GM12864 (cell line): Measurements from ENCODE around the gene LDLRAD4.

Experiments
- DNase-seq: peaks from one replicate; pipeline ENCODE4 v3.0.0-alpha.2; 2011; ENCODE audit warnings: low read depth
- H3K4me3 ChIP-seq: 2 replicates; pipeline ENCODE4 v1.5.1; 2011; ENCODE audit warnings: mild to moderate bottlenecking, low read depth, low read length, control low read depth
- TF ChIP-seq, protein P1 (sequence below): IDR thresholded peaks from 2 replicates; pipeline ENCODE4 v1.5.1; 2011; ENCODE audit warnings: low read depth, mild to moderate bottlenecking, moderate library complexity, low read length, control low read depth, inconsistent platforms; ENCODE audit errors: missing control alignments

The LDLRAD4 gene

DNA sequence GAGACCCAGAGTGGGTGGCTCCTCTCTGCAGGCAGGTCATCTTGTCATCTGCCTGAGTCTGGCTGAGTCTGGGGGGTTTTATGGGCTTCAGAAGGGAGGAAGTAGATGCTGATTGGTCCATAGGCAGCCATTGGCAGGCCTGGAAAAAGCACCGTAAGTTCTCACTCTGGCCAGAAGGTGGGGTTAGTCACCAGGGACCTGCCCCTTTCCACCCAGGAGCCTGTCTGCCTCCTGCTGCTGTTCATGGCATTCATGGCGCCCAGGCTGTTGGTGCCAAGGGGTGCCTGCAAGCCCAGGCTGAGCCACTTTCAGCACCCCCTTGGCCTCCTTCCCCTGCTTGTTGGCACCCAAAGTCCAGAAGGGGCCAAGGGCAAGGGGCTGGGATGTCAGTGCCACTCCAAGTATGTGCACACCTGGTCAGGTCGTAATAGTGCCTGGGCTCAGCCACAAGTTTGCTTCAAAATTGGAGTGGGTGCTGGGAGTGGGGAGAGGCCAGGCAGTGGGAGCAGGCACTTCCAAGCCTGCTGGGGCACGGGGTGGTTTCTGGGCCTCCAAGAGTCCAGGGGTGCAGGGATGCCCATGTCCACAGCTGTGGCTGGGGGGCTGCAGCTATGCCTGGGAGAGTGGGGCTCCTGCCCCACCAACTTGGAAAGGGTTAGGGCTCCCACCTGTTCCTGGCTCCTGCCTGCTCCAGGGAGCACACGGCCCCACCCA is 329.7 kb downstream of the LDLRAD4 start:
- TF ChIP-seq, protein P1, sequence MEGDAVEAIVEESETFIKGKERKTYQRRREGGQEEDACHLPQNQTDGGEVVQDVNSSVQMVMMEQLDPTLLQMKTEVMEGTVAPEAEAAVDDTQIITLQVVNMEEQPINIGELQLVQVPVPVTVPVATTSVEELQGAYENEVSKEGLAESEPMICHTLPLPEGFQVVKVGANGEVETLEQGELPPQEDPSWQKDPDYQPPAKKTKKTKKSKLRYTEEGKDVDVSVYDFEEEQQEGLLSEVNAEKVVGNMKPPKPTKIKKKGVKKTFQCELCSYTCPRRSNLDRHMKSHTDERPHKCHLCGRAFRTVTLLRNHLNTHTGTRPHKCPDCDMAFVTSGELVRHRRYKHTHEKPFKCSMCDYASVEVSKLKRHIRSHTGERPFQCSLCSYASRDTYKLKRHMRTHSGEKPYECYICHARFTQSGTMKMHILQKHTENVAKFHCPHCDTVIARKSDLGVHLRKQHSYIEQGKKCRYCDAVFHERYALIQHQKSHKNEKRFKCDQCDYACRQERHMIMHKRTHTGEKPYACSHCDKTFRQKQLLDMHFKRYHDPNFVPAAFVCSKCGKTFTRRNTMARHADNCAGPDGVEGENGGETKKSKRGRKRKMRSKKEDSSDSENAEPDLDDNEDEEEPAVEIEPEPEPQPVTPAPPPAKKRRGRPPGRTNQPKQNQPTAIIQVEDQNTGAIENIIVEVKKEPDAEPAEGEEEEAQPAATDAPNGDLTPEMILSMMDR = peak; percentile 18
- H3K4me3 ChIP-seq = no peak overlapping the region
- no peak for DNase-seq

DNA sequence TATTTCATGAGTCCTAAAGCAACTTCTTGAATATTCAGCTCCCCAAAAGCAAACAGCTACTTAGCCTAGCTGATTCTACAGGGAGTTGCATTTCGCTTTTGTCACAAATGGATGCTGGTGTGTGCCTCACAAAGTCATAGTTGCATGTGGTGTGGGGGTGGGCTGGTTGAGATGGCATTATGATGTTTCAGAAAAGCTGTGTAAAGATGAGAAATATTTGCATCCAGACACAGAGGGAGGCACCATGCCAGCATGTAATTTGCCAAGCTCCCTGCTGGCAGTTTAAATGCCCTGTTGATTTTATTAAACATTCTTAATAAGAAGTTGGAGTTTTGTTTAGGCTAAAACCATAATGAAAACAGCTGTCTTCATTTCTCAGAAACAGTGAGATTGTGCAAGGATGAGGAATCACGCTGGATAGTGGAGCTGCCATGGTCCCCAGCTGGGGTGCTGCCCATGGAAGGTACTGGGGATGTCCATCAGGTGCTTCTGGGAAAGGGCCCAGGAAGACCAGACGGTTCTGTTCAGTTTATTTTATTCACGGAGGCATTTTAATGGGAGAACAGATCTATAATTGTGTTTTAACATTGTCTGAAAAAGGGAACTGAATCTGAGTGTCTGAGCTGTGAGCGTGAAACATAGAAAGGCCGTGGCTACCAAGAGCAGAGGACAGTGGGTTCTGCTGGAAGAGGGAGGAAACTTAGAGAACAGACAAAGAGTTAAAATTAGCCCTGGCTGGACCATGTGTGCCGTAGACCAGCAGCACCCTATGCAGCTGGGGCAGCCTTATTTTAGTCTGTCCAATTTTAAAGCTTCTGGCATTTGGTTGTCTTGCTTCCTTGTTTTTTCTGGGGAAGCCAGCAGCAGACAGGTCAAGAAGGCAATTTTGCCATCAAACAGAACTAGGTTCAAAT is 330.7 kb downstream of the LDLRAD4 start:
- no peak overlapping the region for H3K4me3 ChIP-seq
- DNase-seq = no peak

GRCh38 chr18:13549880-13550232 is 331.3 kb downstream of the LDLRAD4 start:
- no peak for DNase-seq
- no peak overlapping the region for H3K4me3 ChIP-seq
- TF ChIP-seq, protein P1 = no peak

More for the DNA sequence above, 330.7 kb downstream of the LDLRAD4 start:
- TF ChIP-seq, protein P1 = no peak

GRCh38 chr18:13550418-13551304 is 332.1 kb downstream of the LDLRAD4 start:
- H3K4me3 ChIP-seq = no peak overlapping the region
- DNase-seq = no peak
- TF ChIP-seq, protein P1 = no peak

- DNase-seq = no peak
- no peak overlapping the region for H3K4me3 ChIP-seq
- TF ChIP-seq, protein P1 = no peak
Measured at GRCh38 chr18:13551305-13551603, 332.7 kb downstream of the LDLRAD4 start.

GRCh38 chr18:13551841-13552733 is 333.5 kb downstream of the LDLRAD4 start:
- DNase-seq = no peak
- TF ChIP-seq, protein P1 = no peak

More at GRCh38 chr18:13551841-13552733, 333.5 kb downstream of the LDLRAD4 start:
- H3K4me3 ChIP-seq = no peak overlapping the region
